Heart right ventricle (tissue), 16 donors: ENCODE results near the gene C16orf87. TPM values are rescaled to one million over a fixed set of nuclear protein-coding genes. Genes with fewer than 3 reads are reported as not detected.

ENCODE experiments used
- ATAC-seq, 8 donors: fragments of 200-7000 bp; cut with Tn5 transposase; one replicate each; pipeline ENCODE4 v1.9.1; 2020; ENCODE audit warnings: mild to moderate bottlenecking in 8 of 8, moderate library complexity in 8 of 8, moderate number of reproducible peaks in 1 of 8
- DNase-seq, 2 donors: peaks; one replicate each; pipeline ENCODE4 v3.0.0-alpha.2; 2020
- H3K27ac ChIP-seq, 10 donors: fragments of 200-600 bp; sonication (generic) in 2 of 10; one replicate each; pipeline versions ENCODE4 v1.5.0 to v1.8.0; 2020 to 2022; ENCODE audit warnings: mild to moderate bottlenecking in 3 of 10
- H3K27me3 ChIP-seq, 7 donors: fragments of 200-600 bp; one replicate each; pipeline ENCODE4 v1.8.0; 2021 to 2022; ENCODE audit warnings: mild to moderate bottlenecking in 2 of 7
- H3K36me3 ChIP-seq, 9 donors: fragments of 200-600 bp; sonication (generic) in 1 of 9; one replicate each; pipeline versions ENCODE4 v1.5.0 to v1.8.0; 2020 to 2022; ENCODE audit warnings: mild to moderate bottlenecking in 2 of 9
- H3K4me1 ChIP-seq, 9 donors: fragments of 200-600 bp; sonication (generic) in 1 of 9; one replicate each; pipeline versions ENCODE4 v1.5.0 to v1.8.0; 2020 to 2022; ENCODE audit warnings: mild to moderate bottlenecking in 4 of 9
- H3K4me3 ChIP-seq, 10 donors: fragments of 200-600 bp; sonication (generic) in 2 of 10; one replicate each; pipeline versions ENCODE4 v1.5.0 to v1.8.0; 2020 to 2022; ENCODE audit warnings: mild to moderate bottlenecking in 7 of 10, moderate library complexity in 2 of 10
- H3K9me3 ChIP-seq, 11 donors: fragments of 200-600 bp in 10 of 11; sonication (generic) in 2 of 11; one replicate each; pipeline versions ENCODE4 v1.5.0 to v1.8.0; 2013 to 2022; ENCODE audit warnings: mild to moderate bottlenecking in 2 of 11, control low read depth in 1 of 11, moderate library complexity in 1 of 11
- CTCF ChIP-seq, 9 donors: fragments of 200-600 bp; sonication (generic) in 2 of 9; IDR thresholded peaks; one replicate each; pipeline versions ENCODE4 v1.5.0 to v1.8.0; 2021 to 2022; ENCODE audit warnings: antibody characterized with exemption in 9 of 9, mild to moderate bottlenecking in 5 of 9, moderate library complexity in 1 of 9
- WGBS, 2 donors: extraction: QIAGEN DNeasy Blood & Tissue Kit; methylation state at CpG; one replicate each; pipeline ENCODE4 v1.1.7; 2013; ENCODE audit warnings: inconsistent platforms in 1 of 2; 5-methylcytosine and 5-hydroxymethylcytosine counted together
- intact Hi-C, 10 donors: fragments of 100-400 bp; cut with DNase I; formaldehyde crosslinking; loops; one replicate each; pipeline versions ENCODE4 v1.11.1 to v1.14.2; 2022
- polyA plus RNA-seq, 2 donors: library from polyadenylated mRNA; stranded (reverse); fragments of 200-250 nt; gene quantifications; one replicate each; pipeline ENCODE4 v1.2.3, GENCODE V29; 2013
- total RNA-seq, 10 donors: library from RNA; stranded (reverse); fragmentation: NEBNext Ultra II Directional in 3 of 10; extraction: Animal tissue kit (Norgen Biotek cat#: 25700) in 3 of 10; gene quantifications; one replicate each; pipeline versions ENCODE4 v1.2.1 to v1.2.4, GENCODE V29; 2021 to 2023
- donor health status: Arrhythmogenic right ventricular cardiomyopathy.
- donor health status: ischemic (EF 13 %, LVEDD 7.1; RV severe dilation, severe dysfunction).
- donor health status: healthy with polysubstance abuse.
- donor health status: DM: no; HTN: yes; CAD: no.
- donor health status: DM: no; HTN: no; CAD: no.
- donor health status: ischemic (EF 25% LVEDD 6.9; RV normal size, moderate dysfunction).
- donor health status: ischemic (EF 25% LVEDD 5.7; RV mildly dilated, moderate dysfunction).
- donor health status: healthy.
- donor health status: DM: yes; HTN: yes; CAD: no.
- donor health status: Ischemic cardiomyopathy.
- donor health status: ischemic (EF 35%, LVEDD 5.7; RV mildly dilated, moderate dysfunction).
- donor health status: nonischemic (EF 11% LVEDD 7.7; RV severe dilation, severe dysfunction).
- donor health status: DM: yes; HTN: yes; CAD: no.
- donor health status: PGD.
- donor health status: ischemic (EF 29% LVEDD 5.4; RV normal size, mild dysfunction).
- donor health status: nonischemic (EF 23%, LVEDD 6.1; RV moderate dilation, normal function).

Gene C16orf87
- total and polyA plus RNA-seq, 12 donors = 3.1 to 17.8 (median 12.0) TPM

- ATAC-seq (no peak), DNase-seq (no peak)
- H3K4me1 ChIP-seq = peaks cover 0 to 4% (median 0%) of the 10 kb centered on the region in 9 donors
- H3K9me3 ChIP-seq = no peaks in the 10 kb centered on the region
- H3K27ac ChIP-seq = no peak overlapping the region
- intact Hi-C loops = no loop called here
- peaks cover 0 to 4% (median 0%) of the 10 kb centered on the region in 7 donors for H3K27me3 ChIP-seq
- 77 to 82% methylated on average over 1 of the region's 1 CpG for WGBS, 2 donors
- H3K4me3 ChIP-seq = no peak overlapping the region
- no peaks in the 10 kb centered on the region for H3K36me3 ChIP-seq
- no peak for TF ChIP-seq CTCF (IDR thresholded peaks at IDR 0.05)
Measured at GRCh38 chr16:46866286-46866685, 35.3 kb upstream of the C16orf87 start.

GRCh38 chr16:46862555-46863447, 31.8 kb upstream of the C16orf87 start:
- Histone ChIP-seq H3K27me3 (peaks cover 0 to 4% (median 0%) of the 10 kb centered on the region in 7 donors), H3K36me3 (no peaks in the 10 kb centered on the region), H3K4me3 (no peak overlapping the region), H3K4me1 (peaks cover 0 to 4% (median 0%) of the 10 kb centered on the region in 9 donors), H3K9me3 (no peaks in the 10 kb centered on the region), H3K27ac (no peak overlapping the region)
- DNase-seq (no peak), ATAC-seq (no peak)
- intact Hi-C loops = no loop called here
- WGBS, 2 donors = 83 to 84% methylated on average over 16 of the region's 16 CpGs
- no peak for TF ChIP-seq CTCF (IDR thresholded peaks at IDR 0.05)

GRCh38 chr16:46859719-46860152, 28.8 kb upstream of the C16orf87 start:
- no peak overlapping the region for H3K4me3 ChIP-seq
- TF ChIP-seq CTCF (IDR thresholded peaks at IDR 0.05) = no peak
- H3K9me3 ChIP-seq = no peaks in the 10 kb centered on the region
- intact Hi-C loops = loop anchor here in 4 of 10 donors (5.0 to 10.0 kb wide), 3 partner anchors 68 to 1308 kb away; no protein-coding TSS in a partner anchor
- no peak overlapping the region for H3K27ac ChIP-seq
- ATAC-seq (no peak), DNase-seq (no peak)
- peaks cover 0 to 4% (median 0%) of the 10 kb centered on the region in 9 donors for H3K4me1 ChIP-seq
- no peaks in the 10 kb centered on the region for H3K36me3 ChIP-seq
- no peaks in the 10 kb centered on the region for H3K27me3 ChIP-seq
- WGBS, 2 donors = 82 to 86% methylated on average over 5 of the region's 5 CpGs

GRCh38 chr16:46858151-46858550, 27.2 kb upstream of the C16orf87 start:
- ATAC-seq (no peak), DNase-seq (no peak)
- 95 to 97% methylated on average over 6 of the region's 6 CpGs for WGBS, 2 donors
- no peaks in the 10 kb centered on the region for H3K36me3 ChIP-seq
- no peaks in the 10 kb centered on the region for H3K27me3 ChIP-seq
- no peak overlapping the region for H3K4me3 ChIP-seq
- no peak for TF ChIP-seq CTCF (IDR thresholded peaks at IDR 0.05)
- no peak overlapping the region for H3K27ac ChIP-seq
- intact Hi-C loops = loop anchor here in 4 of 10 donors (5.0 to 10.0 kb wide), 3 partner anchors 69 to 1309 kb away; no protein-coding TSS in a partner anchor
- H3K9me3 ChIP-seq = no peaks in the 10 kb centered on the region
- H3K4me1 ChIP-seq = no peaks in the 10 kb centered on the region
